Measurements from ENCODE around the gene TTC13. TPM values are rescaled to one million over a fixed set of nuclear protein-coding genes. Genes with fewer than 3 reads are reported as not detected.

Gene TTC13
- total and polyA plus RNA-seq, 4 donors: 2.6 to 17.5 (median 6.8) TPM

DNA sequence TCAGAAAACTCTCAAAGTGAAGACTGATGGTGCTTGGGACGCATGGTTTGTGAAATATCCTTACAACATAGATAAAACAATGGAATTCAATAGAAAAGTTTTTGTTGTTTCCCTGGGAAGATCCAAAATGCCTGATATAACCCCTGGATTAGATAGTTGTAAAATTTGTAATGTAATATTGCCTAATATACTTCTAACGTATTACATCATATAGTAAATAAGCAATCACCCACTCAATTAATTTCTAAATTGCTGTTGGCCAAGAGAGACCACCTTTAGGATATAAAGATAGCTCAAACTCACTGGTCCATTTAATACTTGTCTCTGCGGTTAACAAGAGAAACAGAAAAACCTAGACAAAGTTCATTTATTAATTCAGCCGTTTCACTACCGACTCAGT lies 42.2 kb downstream of the TTC13 start:
- Histone ChIP-seq H3K9me3 (ENCODE audit: control insufficient read depth in 4 of 4, low read length in 3 of 4) (no peaks in the 10 kb centered on the region), H3K36me3 (ENCODE audit: control insufficient read depth in 4 of 4, insufficient read depth in 3 of 4, low read depth in 1 of 4, low read length in 3 of 4) (peaks cover 0 to 5% (median 2%) of the 10 kb centered on the region in 4 donors), H3K27me3 (ENCODE audit: control insufficient read depth in 4 of 4, insufficient read depth in 4 of 4, low read length in 3 of 4) (no peaks in the 10 kb centered on the region), H3K4me3 (ENCODE audit: low read depth in 1 of 3, low read length in 3 of 3) (no peak overlapping the region), H3K27ac (ENCODE audit: low read depth in 1 of 2, low read length in 2 of 2) (no peak overlapping the region), H3K4me1 (ENCODE audit: control insufficient read depth in 4 of 4, insufficient read depth in 4 of 4, low read length in 3 of 4) (no peaks in the 10 kb centered on the region), H3K9ac (ENCODE audit: low read depth in 1 of 2, low read length in 2 of 2) (no peak overlapping the region)
- WGBS: 96% methylated on average over 5 of the region's 5 CpGs
- no peak for DNase-seq (ENCODE audit: low spot score)
- TF ChIP-seq SP1 (IDR thresholded peaks at IDR 0.05): no peak
- no peak for TF ChIP-seq YY1 (IDR thresholded peaks at IDR 0.05)
- TF ChIP-seq RAD21 (IDR thresholded peaks at IDR 0.05): no peak
- no peak for TF ChIP-seq GABPA (IDR thresholded peaks at IDR 0.05 in 1 of 2, conservative IDR thresholded peaks at IDR 0.05 in 1 of 2)
- TF ChIP-seq TAF1 (conservative IDR thresholded peaks at IDR 0.05): no peak
- TF ChIP-seq JUND (IDR thresholded peaks at IDR 0.05): no peak
- TF ChIP-seq, protein P1, sequence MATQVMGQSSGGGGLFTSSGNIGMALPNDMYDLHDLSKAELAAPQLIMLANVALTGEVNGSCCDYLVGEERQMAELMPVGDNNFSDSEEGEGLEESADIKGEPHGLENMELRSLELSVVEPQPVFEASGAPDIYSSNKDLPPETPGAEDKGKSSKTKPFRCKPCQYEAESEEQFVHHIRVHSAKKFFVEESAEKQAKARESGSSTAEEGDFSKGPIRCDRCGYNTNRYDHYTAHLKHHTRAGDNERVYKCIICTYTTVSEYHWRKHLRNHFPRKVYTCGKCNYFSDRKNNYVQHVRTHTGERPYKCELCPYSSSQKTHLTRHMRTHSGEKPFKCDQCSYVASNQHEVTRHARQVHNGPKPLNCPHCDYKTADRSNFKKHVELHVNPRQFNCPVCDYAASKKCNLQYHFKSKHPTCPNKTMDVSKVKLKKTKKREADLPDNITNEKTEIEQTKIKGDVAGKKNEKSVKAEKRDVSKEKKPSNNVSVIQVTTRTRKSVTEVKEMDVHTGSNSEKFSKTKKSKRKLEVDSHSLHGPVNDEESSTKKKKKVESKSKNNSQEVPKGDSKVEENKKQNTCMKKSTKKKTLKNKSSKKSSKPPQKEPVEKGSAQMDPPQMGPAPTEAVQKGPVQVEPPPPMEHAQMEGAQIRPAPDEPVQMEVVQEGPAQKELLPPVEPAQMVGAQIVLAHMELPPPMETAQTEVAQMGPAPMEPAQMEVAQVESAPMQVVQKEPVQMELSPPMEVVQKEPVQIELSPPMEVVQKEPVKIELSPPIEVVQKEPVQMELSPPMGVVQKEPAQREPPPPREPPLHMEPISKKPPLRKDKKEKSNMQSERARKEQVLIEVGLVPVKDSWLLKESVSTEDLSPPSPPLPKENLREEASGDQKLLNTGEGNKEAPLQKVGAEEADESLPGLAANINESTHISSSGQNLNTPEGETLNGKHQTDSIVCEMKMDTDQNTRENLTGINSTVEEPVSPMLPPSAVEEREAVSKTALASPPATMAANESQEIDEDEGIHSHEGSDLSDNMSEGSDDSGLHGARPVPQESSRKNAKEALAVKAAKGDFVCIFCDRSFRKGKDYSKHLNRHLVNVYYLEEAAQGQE (IDR thresholded peaks at IDR 0.05): no peak
- TF ChIP-seq, protein P2, sequence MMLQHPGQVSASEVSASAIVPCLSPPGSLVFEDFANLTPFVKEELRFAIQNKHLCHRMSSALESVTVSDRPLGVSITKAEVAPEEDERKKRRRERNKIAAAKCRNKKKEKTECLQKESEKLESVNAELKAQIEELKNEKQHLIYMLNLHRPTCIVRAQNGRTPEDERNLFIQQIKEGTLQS (IDR thresholded peaks at IDR 0.05): no peak
- TF ChIP-seq, protein P3, sequence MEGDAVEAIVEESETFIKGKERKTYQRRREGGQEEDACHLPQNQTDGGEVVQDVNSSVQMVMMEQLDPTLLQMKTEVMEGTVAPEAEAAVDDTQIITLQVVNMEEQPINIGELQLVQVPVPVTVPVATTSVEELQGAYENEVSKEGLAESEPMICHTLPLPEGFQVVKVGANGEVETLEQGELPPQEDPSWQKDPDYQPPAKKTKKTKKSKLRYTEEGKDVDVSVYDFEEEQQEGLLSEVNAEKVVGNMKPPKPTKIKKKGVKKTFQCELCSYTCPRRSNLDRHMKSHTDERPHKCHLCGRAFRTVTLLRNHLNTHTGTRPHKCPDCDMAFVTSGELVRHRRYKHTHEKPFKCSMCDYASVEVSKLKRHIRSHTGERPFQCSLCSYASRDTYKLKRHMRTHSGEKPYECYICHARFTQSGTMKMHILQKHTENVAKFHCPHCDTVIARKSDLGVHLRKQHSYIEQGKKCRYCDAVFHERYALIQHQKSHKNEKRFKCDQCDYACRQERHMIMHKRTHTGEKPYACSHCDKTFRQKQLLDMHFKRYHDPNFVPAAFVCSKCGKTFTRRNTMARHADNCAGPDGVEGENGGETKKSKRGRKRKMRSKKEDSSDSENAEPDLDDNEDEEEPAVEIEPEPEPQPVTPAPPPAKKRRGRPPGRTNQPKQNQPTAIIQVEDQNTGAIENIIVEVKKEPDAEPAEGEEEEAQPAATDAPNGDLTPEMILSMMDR (IDR thresholded peaks at IDR 0.05; ENCODE audit: low read depth, low read length, missing input control): no peak
- no peak for TF ChIP-seq HNF4G (IDR thresholded peaks at IDR 0.05)
- TF ChIP-seq, protein P4, sequence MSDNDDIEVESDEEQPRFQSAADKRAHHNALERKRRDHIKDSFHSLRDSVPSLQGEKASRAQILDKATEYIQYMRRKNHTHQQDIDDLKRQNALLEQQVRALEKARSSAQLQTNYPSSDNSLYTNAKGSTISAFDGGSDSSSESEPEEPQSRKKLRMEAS (IDR thresholded peaks at IDR 0.05): no peak
- no peak for TF ChIP-seq EGR1 (IDR thresholded peaks at IDR 0.05; ENCODE audit: low read depth in 2 of 2)
- TF ChIP-seq HNF4A (conservative IDR thresholded peaks at IDR 0.05): no peak

DNA sequence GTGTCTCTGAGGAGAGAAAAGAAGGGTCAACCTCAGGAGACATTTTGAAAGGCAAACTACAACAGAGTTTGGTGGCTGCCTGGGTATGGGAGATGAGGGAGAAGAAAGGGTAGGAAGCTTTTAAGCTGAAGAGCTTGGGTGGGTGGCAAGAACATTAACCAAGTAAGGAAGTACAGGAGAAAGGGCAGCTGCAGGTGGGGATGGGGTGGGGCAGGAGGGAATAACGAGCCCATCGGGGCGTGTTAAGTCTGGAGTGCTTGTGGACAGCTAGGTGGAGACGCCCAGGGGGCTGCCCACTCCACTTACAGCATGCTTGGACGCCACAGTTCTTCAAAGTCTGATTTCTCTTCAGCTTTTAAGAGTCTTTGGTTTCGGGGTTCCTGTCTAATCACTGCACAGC lies 42.8 kb downstream of the TTC13 start:
- H3K9me3 ChIP-seq (ENCODE audit: control insufficient read depth in 4 of 4, low read length in 3 of 4): no peaks in the 10 kb centered on the region
- H3K4me1 ChIP-seq (ENCODE audit: control insufficient read depth in 4 of 4, insufficient read depth in 4 of 4, low read length in 3 of 4): no peaks in the 10 kb centered on the region
- H3K4me3 ChIP-seq (ENCODE audit: low read depth in 1 of 3, low read length in 3 of 3): no peak overlapping the region
- H3K36me3 ChIP-seq (ENCODE audit: control insufficient read depth in 4 of 4, insufficient read depth in 3 of 4, low read depth in 1 of 4, low read length in 3 of 4): peaks cover 0 to 11% (median 4%) of the 10 kb centered on the region in 4 donors
- 94% methylated on average over 6 of the region's 6 CpGs for WGBS
- DNase-seq (ENCODE audit: low spot score): no peak
- no peaks in the 10 kb centered on the region for H3K27me3 ChIP-seq (ENCODE audit: control insufficient read depth in 4 of 4, insufficient read depth in 4 of 4, low read length in 3 of 4)
- TF ChIP-seq SP1 (IDR thresholded peaks at IDR 0.05): no peak
- TF ChIP-seq TAF1 (conservative IDR thresholded peaks at IDR 0.05): no peak
- no peak for TF ChIP-seq RXRA (IDR thresholded peaks at IDR 0.05)
- TF ChIP-seq YY1 (IDR thresholded peaks at IDR 0.05): no peak
- no peak for TF ChIP-seq HNF4A (conservative IDR thresholded peaks at IDR 0.05)
- TF ChIP-seq, protein P2 (IDR thresholded peaks at IDR 0.05): no peak
- TF ChIP-seq, protein P3 (IDR thresholded peaks at IDR 0.05; ENCODE audit: low read depth, low read length, missing input control): no peak
- no peak for TF ChIP-seq FOXA2 (IDR thresholded peaks at IDR 0.05)
- no peak for TF ChIP-seq JUND (IDR thresholded peaks at IDR 0.05)
- TF ChIP-seq RAD21 (IDR thresholded peaks at IDR 0.05): no peak
- TF ChIP-seq, protein P5, sequence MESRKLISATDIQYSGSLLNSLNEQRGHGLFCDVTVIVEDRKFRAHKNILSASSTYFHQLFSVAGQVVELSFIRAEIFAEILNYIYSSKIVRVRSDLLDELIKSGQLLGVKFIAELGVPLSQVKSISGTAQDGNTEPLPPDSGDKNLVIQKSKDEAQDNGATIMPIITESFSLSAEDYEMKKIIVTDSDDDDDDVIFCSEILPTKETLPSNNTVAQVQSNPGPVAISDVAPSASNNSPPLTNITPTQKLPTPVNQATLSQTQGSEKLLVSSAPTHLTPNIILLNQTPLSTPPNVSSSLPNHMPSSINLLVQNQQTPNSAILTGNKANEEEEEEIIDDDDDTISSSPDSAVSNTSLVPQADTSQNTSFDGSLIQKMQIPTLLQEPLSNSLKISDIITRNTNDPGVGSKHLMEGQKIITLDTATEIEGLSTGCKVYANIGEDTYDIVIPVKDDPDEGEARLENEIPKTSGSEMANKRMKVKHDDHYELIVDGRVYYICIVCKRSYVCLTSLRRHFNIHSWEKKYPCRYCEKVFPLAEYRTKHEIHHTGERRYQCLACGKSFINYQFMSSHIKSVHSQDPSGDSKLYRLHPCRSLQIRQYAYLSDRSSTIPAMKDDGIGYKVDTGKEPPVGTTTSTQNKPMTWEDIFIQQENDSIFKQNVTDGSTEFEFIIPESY (IDR thresholded peaks at IDR 0.05): no peak
- no peak for TF ChIP-seq GABPA (IDR thresholded peaks at IDR 0.05 in 1 of 2, conservative IDR thresholded peaks at IDR 0.05 in 1 of 2)
- no peak overlapping the region for H3K27ac ChIP-seq (ENCODE audit: low read depth in 1 of 2, low read length in 2 of 2)
- H3K9ac ChIP-seq (ENCODE audit: low read depth in 1 of 2, low read length in 2 of 2): no peak overlapping the region
